GM21360 (cell line): ENCODE results near the gene CLDN20.

ENCODE experiments used
- ATAC-seq: cut with Tn5 transposase; IDR thresholded peaks from one replicate; pipeline ENCODE4 v1.9.1; 2021; ENCODE audit warnings: mild to moderate bottlenecking, moderate library complexity; ENCODE audit not compliant: unreplicated experiment

The CLDN20 gene

DNA sequence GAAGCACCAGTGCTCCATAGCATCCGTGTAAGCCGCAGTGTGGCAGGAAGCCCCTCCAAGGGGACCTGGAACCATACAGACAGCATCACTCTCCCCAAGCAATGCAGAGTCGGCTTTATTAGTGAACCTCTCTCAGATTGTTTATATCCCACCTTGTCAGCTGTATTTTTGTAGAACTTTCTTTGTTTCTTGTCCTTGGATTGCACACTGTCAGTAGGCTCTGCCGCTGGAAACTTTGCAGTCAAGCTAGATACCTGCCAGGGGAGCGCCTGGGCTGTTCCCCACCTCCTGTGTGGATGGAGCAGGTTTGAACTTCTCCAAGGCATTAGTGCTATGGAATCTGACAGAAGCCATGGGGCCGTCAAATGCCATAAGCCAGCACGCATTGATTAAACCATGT is 18.6 kb upstream of the CLDN20 start:
- no peak for ATAC-seq

DNA sequence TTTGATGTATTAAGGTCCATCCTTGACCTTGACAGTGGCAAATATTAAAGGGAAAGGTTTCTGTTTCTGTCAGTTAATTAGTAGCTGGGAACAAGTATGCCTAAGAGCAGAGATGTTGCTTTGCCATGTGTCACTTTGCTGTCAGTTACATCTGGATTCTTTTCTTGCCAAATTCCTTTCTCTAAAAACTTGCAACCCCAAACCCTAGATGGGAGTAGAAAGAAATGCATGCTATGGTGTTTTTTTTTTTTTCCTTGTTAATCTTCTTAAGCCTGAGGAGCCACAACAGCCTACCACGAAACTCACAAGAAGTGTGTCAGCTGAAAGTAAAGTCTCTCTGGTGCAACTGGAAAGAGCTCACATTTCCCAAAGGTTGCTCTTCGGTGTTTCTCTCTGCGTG is 18.0 kb upstream of the CLDN20 start:
- no peak for ATAC-seq

DNA sequence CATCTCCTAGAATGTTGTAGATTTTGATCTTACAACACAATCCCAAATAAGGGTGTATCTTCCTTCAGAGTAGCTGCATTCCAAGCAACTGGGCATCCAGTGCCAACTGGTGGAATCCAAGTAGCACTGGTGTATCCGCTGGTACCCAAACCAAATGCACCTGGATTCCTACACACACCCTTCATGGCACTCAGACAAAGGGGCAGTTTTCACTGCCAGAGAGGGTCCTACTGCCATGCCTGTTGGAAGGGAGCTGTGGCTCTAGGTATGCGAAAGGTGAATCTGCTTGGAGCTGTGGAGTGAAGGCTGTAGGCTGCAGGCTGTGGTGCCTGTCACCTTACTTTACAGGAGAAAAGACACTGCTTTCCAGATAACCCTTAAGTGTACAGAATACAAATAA is 17.0 kb upstream of the CLDN20 start:
- no peak for ATAC-seq

DNA sequence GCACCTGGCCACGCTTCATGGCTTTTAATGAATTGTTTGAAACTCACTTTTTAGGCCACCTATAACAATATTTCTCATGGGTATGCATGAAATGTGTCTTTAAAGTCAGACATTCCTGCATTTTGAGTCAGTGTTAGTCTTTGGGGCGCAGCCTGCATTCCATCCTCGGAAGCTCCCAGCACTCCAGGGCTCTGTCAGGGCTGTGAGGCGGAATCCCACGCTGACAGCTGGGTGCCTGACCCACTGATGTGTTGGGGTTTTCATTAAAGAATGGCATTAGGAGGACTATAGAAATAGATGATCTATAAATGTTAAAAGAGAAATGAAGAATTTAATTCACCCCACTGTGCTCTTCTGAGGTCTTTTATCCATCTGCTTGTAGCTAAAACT is 16.2 kb upstream of the CLDN20 start:
- no peak for ATAC-seq

DNA sequence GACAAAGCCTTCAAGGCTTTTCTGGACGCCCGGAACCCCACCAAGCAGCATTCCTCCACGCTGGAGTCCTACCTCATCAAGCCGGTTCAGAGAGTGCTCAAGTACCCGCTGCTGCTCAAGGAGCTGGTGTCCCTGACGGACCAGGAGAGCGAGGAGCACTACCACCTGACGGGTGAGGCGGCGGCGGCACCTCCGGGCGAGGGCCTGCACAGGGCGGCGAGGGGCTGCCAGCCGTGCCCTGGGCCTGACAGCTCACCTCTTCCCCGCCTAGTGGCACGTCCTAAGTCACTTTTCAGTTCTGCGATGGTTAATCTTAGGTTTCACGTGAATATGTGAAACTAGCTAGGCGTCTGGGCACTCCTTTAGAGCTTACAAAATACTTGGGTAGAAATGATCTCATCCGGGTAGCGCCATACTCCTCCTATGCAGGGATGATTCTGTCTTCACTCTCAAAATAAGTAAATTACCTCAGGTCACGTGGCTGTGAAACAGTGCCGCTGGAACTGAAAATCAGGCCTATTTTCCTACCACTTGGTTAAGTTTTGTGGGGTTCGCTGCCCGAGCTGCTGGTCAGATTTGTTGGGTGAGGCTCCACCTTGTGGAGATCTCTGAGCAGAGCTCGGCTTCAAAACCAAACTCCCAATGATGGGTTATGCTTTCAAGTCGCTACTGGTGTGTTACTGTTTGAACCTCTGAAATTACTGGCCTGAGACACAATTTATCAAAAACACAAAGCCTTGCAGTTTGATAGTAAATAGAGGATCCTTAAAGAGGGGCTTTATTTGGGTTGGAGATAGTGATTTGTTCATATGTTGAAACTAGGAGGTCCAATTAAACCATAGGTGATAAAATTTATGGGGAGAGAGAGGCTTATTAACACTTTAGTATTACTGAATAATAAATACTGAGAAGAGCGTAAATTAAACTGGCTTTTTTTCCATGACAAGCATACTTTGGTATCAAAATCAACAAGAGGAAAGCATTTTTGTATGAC is 15.5 kb upstream of the CLDN20 start:
- ATAC-seq = peak; percentile 69

DNA sequence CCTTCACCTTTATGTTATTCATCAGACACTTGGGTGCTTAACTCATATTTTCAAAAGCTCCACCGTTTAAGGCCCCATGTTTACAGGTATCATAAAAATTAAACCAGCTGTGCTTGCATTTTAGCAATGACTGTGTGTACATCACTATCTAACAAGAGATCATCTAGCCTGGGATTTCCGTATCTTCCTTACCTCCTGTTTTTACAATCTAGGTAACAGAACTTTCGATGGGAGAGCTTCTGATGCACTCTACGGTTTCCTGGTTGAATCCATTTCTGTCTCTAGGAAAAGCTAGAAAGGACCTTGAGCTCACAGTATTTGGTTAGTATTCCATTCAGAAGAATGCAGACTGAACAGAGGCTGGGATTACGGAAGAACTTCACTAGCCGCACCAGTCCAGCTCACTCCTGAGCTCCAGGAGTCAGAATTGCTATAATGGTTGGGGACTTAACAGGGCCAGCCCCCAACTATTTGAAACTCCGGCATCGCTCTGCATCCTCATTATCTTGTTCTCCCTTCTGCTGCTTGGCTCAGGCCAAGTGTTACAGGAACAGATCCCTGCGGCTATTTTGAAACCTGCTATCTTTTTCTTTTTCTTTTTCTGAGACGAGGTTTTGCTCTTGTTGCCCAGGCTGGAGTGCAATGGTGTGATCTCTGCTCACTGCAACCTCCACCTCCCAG is 13.0 kb upstream of the CLDN20 start:
- no peak for ATAC-seq

DNA sequence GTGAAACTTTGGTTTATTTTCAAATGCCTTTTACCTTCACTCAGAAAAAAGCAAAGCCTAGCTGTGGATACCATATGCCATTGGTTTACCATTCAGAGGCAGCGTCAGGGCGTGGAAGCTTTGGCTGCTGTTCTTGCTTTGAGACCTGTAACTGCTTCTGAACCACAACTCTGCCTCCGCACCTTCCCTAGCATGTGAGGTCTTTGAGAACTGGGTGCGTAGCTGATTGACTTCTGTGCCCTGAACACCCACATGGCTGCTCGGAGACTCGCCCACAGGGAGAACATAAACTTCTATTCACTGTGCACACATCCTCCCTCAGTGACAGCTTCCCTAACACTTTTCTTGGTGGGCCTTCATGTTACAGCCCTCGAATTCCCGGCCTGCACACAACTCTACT is 11.2 kb upstream of the CLDN20 start:
- no peak for ATAC-seq

DNA sequence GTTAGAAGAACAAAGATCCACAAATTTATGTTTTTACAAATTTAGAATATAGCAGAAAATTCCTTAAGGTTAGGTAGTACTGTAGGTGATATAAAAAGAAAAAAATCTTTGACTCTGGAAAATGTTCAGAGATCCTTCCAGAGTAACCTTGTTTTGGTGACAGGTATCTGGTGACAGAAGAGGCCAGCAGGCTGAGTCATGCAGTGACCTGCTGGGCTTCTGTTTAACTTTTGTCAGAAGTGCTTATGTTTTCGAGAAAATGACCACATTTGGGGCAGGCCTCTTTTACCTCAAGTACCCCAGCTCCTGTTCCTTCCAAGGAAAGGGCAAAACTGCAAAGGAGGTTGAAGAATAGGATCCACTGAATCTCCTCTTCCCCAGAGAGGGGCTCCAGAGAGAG is 10.5 kb upstream of the CLDN20 start:
- ATAC-seq = no peak

DNA sequence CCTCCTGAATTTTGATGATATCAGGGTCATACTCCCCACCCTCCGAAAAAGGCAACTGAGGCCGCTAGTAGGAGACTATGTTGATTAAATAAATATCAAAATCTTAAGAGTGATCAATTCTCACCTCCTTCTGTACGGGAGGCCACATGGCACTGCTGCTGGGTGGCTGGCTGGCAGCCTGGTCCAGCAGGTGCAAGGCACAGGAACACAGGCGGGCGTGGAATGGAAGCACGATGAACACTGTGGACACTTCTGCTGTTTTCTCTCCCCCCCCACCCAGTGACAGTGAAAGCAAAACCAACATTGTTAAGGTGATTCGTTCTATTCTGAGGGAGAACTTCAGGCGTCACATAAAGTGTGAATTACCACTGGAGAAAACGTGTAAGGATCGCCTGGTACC is 9.7 kb upstream of the CLDN20 start:
- ATAC-seq = no peak

DNA sequence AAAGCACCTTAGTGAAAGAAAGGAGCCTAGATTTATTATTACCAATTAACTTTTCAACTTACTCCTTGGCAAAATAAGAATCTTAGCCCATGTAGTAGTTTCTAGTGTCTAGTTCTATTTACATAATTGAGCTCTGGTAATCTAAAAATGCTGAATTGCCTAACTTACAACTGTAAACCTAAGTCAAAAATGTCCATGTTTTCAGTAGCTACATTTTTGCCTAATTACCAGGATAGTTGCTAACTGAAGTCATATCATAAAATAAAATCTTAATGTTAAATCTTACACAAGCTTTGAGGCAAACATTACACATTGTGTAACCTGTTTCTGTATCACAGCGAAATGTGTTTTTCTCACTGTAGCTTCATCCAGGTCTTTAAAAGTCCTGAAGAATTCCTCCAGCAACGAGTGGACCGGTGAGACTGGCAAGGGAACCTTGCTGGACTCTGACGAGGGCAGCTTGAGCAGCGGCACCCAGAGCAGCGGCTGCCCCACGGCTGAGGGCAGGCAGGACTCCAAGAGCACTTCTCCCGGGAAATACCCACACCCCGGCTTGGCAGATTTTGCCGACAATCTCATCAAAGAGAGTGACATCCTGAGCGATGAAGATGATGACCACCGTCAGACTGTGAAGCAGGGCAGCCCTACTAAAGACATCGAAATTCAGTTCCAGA is 7.6 kb upstream of the CLDN20 start:
- no peak for ATAC-seq

DNA sequence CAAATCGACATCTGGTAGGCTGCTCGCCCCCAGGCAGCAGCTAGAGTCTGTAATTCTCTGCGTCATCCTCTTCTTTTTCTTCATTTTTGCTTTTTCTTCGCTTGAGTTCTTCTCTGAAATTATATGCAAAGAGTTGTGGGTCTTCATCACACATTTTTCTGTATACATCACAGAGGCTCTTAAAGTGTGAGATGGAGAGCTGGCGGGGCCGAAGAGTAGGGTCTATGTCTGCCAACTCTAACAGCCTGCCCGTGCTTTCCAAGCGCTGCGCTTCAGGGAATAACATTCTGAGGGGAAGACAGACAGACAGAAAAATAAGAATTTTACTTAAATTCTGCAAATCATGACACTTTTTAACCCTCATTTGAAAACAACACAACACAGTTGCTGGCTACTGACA is 6.0 kb upstream of the CLDN20 start:
- no peak for ATAC-seq

DNA sequence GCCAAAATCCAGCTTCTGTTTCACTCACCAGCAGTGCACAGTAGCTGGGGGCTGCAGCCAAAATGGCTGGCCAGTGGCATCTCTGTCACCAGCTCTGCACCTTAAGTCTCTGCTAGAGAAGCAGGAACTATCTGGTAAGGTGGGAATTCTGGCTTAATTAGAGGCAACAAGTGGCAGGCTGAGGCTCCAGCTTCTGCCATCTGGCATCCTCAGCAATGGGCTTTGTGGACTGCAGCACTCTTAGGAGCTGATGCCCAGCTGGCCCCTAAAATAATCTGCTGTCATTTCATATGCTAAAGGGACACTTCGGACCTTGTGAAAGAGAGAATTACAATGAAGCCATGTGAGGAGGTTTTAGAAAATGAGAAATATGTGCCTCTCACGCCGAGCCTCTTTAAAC is 4.6 kb upstream of the CLDN20 start:
- no peak for ATAC-seq

DNA sequence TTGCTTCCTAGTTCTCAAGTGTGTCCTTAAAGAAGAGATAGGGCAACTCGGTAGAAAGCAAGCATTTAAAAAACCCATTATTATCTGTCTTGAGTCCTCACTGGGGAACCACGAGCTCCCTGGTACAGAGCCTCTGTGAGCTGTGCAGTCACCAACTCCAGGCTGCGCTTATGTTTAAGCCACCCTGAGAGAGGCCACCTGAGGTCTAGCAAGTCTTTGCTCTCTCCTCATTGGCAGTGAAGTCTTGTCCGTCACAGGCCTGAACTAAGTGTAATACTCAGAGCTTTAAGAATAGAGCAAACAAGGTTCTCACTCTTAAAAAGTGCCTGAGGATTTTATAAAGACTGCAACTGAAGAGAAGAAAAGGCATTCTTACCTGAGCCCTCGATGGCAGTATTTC is 3.9 kb upstream of the CLDN20 start:
- no peak for ATAC-seq

DNA sequence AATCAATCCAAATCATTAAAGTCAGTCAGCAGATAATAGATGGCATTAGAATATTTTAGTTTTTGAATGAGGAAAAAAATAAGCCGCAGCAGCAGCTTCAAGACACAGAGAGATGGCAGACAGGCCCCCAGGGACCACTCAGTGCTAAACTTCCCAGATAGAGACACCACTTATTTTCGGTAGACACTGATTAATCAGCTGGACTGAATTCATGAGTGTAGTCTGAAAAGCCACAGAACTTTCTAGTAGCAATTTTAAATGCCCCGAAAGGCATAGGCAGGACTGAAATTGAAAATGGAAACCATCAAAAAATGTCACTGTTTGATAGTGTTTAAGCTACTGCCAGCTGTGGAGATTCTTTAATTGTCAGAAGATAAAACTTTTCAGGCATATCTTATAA is 3.1 kb upstream of the CLDN20 start:
- ATAC-seq = no peak

DNA sequence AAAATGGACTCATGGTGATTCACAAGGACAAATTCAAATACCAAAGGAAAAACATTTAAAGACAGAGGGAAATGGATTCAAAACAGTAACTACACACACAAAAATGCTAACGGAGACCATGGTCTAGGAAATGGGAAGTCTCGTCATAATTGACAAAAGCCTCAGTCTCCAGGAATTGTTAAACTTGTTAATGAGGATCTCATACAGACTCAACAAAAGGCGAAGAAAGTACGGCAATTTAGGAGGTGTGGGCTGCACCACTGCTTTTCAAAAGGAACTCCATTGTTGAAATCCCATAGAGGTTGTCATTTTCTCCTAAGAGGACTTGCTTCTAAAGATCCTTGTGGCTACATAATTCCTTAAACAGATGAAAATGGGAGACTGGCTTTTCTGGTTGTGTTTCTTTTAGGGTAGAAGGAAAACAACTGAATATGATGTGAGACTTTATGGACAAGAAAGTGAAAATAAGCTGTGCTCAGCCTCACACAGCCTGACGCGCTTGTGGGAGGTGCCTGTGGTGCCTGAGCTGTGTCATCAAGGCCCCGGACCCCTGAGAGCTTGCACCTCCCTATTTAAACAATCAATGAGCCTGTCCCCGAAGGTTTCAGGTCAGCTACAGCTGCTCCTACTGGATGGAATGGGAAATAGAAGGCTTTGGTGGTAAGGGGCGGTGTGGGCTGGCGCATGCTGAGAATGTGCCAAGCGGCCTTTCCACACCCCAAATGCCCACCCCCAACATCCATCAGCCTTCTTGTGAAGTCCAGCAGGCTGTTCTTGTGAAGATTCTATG is 2.5 kb upstream of the CLDN20 start:
- ATAC-seq = no peak

DNA sequence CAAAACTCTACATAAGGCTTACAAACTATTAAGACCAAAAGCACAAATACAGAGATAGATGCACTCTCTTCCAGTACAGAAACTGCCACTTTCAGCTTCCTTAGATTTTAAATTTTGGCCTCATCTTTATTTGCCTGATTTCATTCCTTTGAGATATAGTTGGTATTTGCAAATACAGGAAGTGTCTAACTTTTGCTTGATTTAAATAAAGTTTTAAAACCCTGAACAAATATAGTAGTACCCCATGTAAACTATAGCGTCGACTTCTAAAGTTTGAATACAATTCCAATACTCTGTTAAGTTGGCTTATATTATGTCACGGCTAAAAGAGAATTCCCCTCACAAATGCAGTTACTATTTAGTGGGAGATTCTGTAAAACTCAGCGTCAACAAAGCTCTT is 1.2 kb upstream of the CLDN20 start:
- no peak for ATAC-seq

DNA sequence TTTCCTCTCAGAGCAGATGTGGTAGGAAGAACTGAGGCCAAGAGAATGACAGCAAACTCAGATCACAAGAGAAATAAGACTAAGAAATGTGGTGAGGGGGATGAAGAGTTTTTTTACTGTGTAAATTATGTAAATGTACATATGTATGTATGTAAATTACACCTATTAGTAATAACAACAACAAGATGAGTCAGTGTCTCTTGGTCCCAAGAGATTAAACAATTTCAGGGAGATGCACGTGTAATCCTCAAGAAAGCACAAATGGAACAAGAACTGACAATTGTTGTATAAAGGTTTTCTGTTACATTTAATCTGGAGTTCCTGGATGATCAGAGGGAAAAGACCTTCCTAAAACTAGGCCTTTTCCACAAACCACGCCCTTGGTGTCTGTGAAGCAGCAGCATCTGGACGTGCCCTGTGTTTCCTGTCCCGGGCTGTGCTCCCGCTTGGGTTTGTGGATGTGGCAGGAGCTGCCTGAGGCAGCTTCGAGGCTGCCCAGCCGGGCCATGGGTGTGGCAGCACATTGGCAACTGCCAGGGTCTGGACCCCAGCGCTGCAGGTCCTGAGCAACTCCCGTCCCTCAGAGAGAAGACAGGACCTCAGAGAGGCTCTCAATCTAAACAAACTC is 994 bp downstream of the CLDN20 start:
- no peak for ATAC-seq

DNA sequence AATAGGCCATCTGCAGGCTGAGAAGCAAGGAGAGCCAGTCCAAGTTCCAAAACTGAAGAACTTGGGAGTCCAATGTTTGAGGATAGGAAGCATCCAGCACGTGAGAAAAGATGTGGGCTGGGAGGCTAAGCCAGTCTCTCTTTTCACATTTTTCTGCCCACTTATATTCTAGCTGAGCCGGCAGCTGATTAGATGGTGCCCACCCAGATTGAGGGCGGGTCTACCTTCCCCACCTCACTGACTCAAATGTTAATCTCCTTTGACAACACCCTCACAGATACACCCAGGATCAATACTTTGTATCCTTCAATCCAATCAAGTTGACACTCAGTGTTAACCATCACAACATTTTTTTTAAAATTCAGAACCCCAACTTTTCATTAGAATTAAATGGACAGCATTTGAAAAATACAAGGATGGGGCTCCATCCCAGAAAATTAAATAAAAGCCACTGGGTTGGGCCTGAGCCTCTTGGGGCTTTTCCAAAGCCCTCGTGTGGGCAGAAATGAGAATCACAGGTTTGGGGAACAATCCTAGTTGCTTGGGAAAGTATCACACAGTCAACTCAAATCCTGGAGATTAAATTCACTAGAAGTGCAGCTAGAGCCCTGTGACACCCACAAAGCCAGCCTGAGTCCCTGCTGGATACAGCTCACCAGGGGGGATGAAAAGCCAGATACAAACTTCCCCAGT is 2.2 kb downstream of the CLDN20 start:
- no peak for ATAC-seq

DNA sequence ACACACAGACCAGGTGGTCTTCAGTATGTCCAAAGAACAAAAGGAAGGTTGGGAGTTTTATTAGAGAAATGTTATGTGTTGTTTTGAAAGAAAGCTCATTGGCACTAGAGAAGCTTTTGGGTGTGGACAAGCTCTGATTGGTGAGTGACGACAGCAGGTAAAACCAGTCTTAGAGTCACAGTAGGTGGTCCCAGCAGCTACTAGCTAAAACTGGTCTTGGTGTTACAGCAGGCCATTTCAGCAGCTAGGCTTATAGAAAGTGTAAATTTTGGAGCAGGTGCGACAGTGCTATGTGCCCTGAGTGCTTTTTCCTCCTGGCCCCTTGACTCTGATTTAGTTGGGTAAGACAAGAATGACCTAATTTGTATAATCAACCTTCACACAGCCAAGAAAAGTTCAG is 3.6 kb downstream of the CLDN20 start:
- no peak for ATAC-seq
